Tibial nerve (tissue), 4 donors: ENCODE measurements around the gene PDZRN3. TPM values are rescaled to one million over a fixed set of nuclear protein-coding genes. Genes with fewer than 3 reads are reported as not detected.

Experiments used
- DNase-seq, 2 donors: peaks; one replicate each; pipeline ENCODE4 v3.0.0-alpha.2; 2019; ENCODE audit warnings: low spot score in 2 of 2
- H3K27ac ChIP-seq, 4 donors: fragments of 200-600 bp; sonication (generic) in 3 of 4; one replicate each; pipeline ENCODE4 v1.5.1; 2017 to 2019; ENCODE audit warnings: mild to moderate bottlenecking in 1 of 4
- H3K27me3 ChIP-seq, 2 donors: fragments of 200-600 bp; sonication (generic) in 1 of 2; one replicate each; pipeline versions ENCODE4 v1.5.1 to v1.6.0; 2017 to 2019
- H3K36me3 ChIP-seq, 3 donors: fragments of 200-600 bp; sonication (generic); one replicate each; pipeline ENCODE4 v1.5.1; 2018 to 2019
- H3K4me1 ChIP-seq, 4 donors: fragments of 200-600 bp; sonication (generic) in 3 of 4; one replicate each; pipeline ENCODE4 v1.5.1; 2017 to 2019
- H3K4me3 ChIP-seq, 4 donors: fragments of 200-600 bp; sonication (generic) in 3 of 4; one replicate each; pipeline ENCODE4 v1.5.1; 2017 to 2019; ENCODE audit warnings: mild to moderate bottlenecking in 1 of 4, moderate library complexity in 1 of 4
- H3K9me3 ChIP-seq, 4 donors: fragments of 200-600 bp; sonication (generic) in 3 of 4; one replicate each; pipeline ENCODE4 v1.5.1; 2017 to 2019
- EP300 ChIP-seq, 2 donors: sonication (generic); formaldehyde crosslinking; IDR thresholded peaks; one replicate each; pipeline ENCODE4 v1.6.1; 2017; ENCODE audit warnings: antibody characterized with exemption in 2 of 2, mild to moderate bottlenecking in 1 of 2
- POLR2A ChIP-seq, 2 donors: fragments of 450-650 bp; IDR thresholded peaks; one replicate each; pipeline ENCODE4 v1.6.1; 2017; ENCODE audit warnings: antibody characterized with exemption in 2 of 2, mild to moderate bottlenecking in 2 of 2, moderate library complexity in 2 of 2
- WGBS, 2 donors: methylation state at CpG; one replicate each; pipeline ENCODE4 v1.1.5; 2018; 5-methylcytosine and 5-hydroxymethylcytosine counted together
- total RNA-seq, 4 donors: library from RNA; depleted of rRNA; stranded (reverse); fragments of >200 nt; gene quantifications; one replicate each; pipeline ENCODE4 v1.1.0, GENCODE V29; 2016
- TF ChIP-seq, protein P1 (sequence below), 5 experiments: fragments of 200-600 bp in 3 of 5; fragments of 450-650 bp in 2 of 5; sonication (generic) in 3 of 5; IDR thresholded peaks; one replicate each; pipeline ENCODE4 v1.5.1; 2016 to 2019; ENCODE audit warnings: antibody characterized with exemption in 5 of 5, mild to moderate bottlenecking in 3 of 5, moderate library complexity in 2 of 5

The PDZRN3 gene
- total RNA-seq, 4 donors from 2014 or later, result 48.3 to 87.2 (median 64.3) TPM

DNA sequence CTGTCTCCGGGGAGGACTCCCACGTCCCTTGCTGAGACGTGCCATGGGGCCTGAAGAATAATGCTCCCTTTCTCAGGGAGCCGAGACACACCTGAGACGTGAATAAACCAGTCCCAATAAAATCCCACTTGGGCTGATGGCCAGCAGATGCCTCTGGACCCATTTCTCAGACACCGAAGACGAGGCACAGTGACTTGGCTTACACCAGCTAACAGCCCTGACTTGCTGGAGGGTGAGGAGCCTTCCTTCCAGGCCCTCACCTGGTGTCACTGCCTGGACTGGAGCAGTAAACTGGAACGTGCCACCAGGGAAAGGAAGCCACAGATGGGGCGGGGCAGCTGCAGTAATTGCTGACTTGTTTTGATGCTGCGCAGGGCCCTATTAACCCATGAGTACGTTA is 189.7 kb downstream of the PDZRN3 start:
- no peak for DNase-seq
- H3K4me1 ChIP-seq, result peaks cover 0 to 53% (median 20%) of the 10 kb centered on the region in 4 donors
- H3K36me3 ChIP-seq, result no peaks in the 10 kb centered on the region
- no peak overlapping the region for H3K4me3 ChIP-seq
- H3K27me3 ChIP-seq, result no peaks in the 10 kb centered on the region
- WGBS, 2 donors, result 71 to 76% methylated on average over 11 of the region's 11 CpGs
- H3K27ac ChIP-seq, result peak overlapping the region in 2 of 4 donors; percentile 47 to 81
- H3K9me3 ChIP-seq, result no peaks in the 10 kb centered on the region
- no peak for TF ChIP-seq EP300 (IDR thresholded peaks at IDR 0.05)
- TF ChIP-seq, protein P1, sequence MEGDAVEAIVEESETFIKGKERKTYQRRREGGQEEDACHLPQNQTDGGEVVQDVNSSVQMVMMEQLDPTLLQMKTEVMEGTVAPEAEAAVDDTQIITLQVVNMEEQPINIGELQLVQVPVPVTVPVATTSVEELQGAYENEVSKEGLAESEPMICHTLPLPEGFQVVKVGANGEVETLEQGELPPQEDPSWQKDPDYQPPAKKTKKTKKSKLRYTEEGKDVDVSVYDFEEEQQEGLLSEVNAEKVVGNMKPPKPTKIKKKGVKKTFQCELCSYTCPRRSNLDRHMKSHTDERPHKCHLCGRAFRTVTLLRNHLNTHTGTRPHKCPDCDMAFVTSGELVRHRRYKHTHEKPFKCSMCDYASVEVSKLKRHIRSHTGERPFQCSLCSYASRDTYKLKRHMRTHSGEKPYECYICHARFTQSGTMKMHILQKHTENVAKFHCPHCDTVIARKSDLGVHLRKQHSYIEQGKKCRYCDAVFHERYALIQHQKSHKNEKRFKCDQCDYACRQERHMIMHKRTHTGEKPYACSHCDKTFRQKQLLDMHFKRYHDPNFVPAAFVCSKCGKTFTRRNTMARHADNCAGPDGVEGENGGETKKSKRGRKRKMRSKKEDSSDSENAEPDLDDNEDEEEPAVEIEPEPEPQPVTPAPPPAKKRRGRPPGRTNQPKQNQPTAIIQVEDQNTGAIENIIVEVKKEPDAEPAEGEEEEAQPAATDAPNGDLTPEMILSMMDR (IDR thresholded peaks at IDR 0.05), result no peak
- no peak for TF ChIP-seq POLR2A (IDR thresholded peaks at IDR 0.05)

DNA sequence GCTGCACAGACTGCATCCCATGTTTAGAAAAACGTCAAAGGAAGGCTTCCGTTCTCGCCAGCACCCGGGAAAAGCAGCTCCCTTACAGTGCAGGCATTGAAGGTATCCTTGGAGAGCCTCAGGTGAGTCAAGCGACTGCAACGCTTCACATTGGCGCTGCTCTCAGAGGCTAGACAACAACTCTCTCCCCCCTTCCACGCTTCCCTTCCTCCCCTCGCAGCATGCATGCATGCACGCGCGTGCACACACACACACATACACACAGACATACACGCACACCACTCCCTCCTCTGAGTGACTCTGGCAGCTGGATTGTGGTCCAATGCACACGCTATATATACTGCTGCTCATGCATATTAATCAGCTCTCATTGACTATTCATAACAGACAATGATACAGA is 191.1 kb downstream of the PDZRN3 start:
- 51 to 70% methylated on average over 14 of the region's 14 CpGs for WGBS, 2 donors
- Histone ChIP-seq H3K4me1 (peaks cover 0 to 45% (median 15%) of the 10 kb centered on the region in 4 donors), H3K27me3 (no peaks in the 10 kb centered on the region), H3K4me3 (peak overlapping the region in 3 of 4 donors; percentile 2 to 42 (median 6)), H3K27ac (peak overlapping the region in 3 of 4 donors; percentile 10 to 78 (median 32)), H3K36me3 (no peaks in the 10 kb centered on the region), H3K9me3 (no peaks in the 10 kb centered on the region)
- TF ChIP-seq, protein P1 (IDR thresholded peaks at IDR 0.05), result no peak
- peak in 1 of 2 donors; percentile 86 for TF ChIP-seq EP300 (IDR thresholded peaks at IDR 0.05)
- no peak for DNase-seq

DNA sequence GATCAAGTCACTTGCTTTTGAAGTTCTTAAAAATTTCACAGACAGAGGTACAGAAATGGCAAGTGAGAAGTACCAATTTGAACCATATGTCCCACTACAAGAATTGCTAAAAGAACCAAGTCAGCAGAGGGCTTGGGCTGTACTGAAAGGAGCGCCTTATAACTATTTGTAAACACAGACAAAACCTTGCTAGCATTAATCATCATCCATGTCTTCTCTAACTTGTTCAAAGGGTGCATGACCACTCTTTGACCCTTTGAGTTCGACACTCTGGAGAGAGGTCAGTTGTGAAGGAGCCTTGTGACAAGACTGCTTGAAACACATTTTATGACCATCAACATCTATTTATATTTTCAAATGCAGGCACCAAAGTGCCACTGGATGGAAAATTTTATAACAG is 191.7 kb downstream of the PDZRN3 start:
- Histone ChIP-seq H3K9me3 (no peaks in the 10 kb centered on the region), H3K27ac (peak overlapping the region in 3 of 4 donors; percentile 32 to 78 (median 36)), H3K27me3 (no peaks in the 10 kb centered on the region), H3K4me1 (peaks cover 0 to 39% (median 12%) of the 10 kb centered on the region in 4 donors), H3K36me3 (no peaks in the 10 kb centered on the region), H3K4me3 (peak overlapping the region in 3 of 4 donors; percentile 2 to 42 (median 6))
- DNase-seq, result no peak
- WGBS, 2 donors, result 61 to 62% methylated on average over 2 of the region's 2 CpGs
- no peak for TF ChIP-seq EP300 (IDR thresholded peaks at IDR 0.05)
- TF ChIP-seq POLR2A (IDR thresholded peaks at IDR 0.05), result no peak
- TF ChIP-seq, protein P1 (IDR thresholded peaks at IDR 0.05), result no peak

DNA sequence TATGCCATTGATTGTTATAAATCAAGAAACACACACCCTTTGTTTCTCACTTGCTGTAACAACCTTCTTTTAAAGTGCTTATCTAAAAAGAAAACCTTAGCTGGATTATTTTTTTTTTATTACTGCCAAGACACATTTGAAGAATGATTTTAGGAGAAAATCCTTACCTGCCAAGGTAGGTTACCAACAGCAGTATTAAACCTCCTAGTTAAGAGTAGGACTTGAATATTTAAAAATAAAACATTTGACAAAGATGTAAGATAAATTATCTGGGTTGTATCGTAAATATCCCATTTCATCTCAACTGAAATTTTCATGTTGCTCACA is 192.1 kb downstream of the PDZRN3 start:
- Histone ChIP-seq H3K4me1 (peaks cover 0 to 40% (median 11%) of the 10 kb centered on the region in 4 donors), H3K27me3 (no peaks in the 10 kb centered on the region), H3K4me3 (peak overlapping the region in 1 of 4 donors; percentile 42), H3K27ac (peak overlapping the region in 3 of 4 donors; percentile 32 to 78 (median 36)), H3K9me3 (no peaks in the 10 kb centered on the region), H3K36me3 (no peaks in the 10 kb centered on the region)
- TF ChIP-seq, protein P1 (IDR thresholded peaks at IDR 0.05), result peak in 1 of 5 experiments; percentile 1
- TF ChIP-seq EP300 (IDR thresholded peaks at IDR 0.05), result no peak
- no peak for DNase-seq
- WGBS, 2 donors, result 69 to 84% methylated on average over 1 of the region's 1 CpG

DNA sequence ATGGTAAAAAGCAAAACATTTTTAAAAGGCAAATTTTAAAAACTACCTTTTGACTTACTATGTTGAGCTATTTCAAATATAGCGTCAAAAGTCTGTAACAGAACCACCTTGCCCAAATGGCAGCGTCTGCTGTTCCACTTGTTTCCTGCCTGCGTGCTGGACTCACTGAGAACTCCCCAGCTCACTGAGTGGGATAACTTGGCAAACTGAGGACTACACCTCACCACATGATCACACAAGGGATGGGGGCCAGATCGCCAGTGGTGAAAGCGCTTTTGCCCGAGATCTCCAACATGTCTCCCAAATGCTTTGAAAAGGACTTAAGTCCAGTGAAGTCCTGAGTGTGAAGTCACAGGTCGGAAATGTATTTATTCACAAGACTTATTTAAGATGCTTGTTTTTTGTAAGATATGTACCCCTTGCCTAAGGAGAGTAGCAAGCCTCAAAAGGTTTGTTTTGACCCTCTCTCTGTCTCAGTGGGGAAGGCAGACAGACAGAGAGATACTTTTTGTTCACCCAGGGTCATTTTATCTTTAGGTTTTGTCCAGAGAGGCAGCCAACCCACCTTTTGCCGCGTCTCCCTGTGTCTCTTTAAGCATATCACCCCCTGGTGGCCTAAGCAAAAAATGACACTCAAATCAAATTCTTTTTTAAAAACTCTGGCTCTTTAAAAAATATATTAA is 192.6 kb downstream of the PDZRN3 start:
- peak overlapping the region in 3 of 4 donors; percentile 32 to 78 (median 36) for H3K27ac ChIP-seq
- TF ChIP-seq, protein P1 (IDR thresholded peaks at IDR 0.05), result peak; percentile 57 to 78 (median 64)
- TF ChIP-seq POLR2A (IDR thresholded peaks at IDR 0.05), result no peak
- no peaks in the 10 kb centered on the region for H3K27me3 ChIP-seq
- DNase-seq, result peak in 1 of 2 donors; percentile 41
- WGBS, 2 donors, result 41 to 45% methylated on average over 9 of the region's 9 CpGs
- H3K4me1 ChIP-seq, result peaks cover 0 to 40% (median 9%) of the 10 kb centered on the region in 4 donors
- H3K4me3 ChIP-seq, result peak overlapping the region in 2 of 4 donors; percentile 6 to 42
- H3K9me3 ChIP-seq, result no peaks in the 10 kb centered on the region
- no peaks in the 10 kb centered on the region for H3K36me3 ChIP-seq
